HepG2 (cell line): ENCODE measurements around the gene NUDT17. TPM values are rescaled to one million over a fixed set of nuclear protein-coding genes. Genes with fewer than 3 reads are reported as not detected.

Experiments used
- BRCA1 ChIP-seq: sonication (generic); formaldehyde crosslinking; IDR thresholded peaks from 2 replicates; pipeline ENCODE4 v1.4.0; 2020; ENCODE audit warnings: missing genetic modification reagents
- FOSL2 ChIP-seq: sonication (generic); formaldehyde crosslinking; IDR thresholded peaks from 2 replicates; pipeline ENCODE4 v1.4.0; 2020; ENCODE audit warnings: missing genetic modification reagents
- GATAD2A ChIP-seq: IDR thresholded peaks from 2 replicates; pipeline ENCODE4 v1.6.1; 2016
- HNRNPL ChIP-seq: fragments of 200-400 bp; formaldehyde crosslinking; IDR thresholded peaks from 2 replicates; pipeline ENCODE4 v1.6.1; 2017; ENCODE audit warnings: mild to moderate bottlenecking, low read depth, low read length
- ONECUT2 ChIP-seq: sonication (generic); formaldehyde crosslinking; IDR thresholded peaks from 2 replicates; pipeline ENCODE4 v1.4.0; 2020; ENCODE audit warnings: missing genetic modification reagents
- PRPF4 ChIP-seq: fragments of 200-400 bp; formaldehyde crosslinking; IDR thresholded peaks from 2 replicates; pipeline ENCODE4 v1.6.1; 2016; ENCODE audit warnings: low read length, low read depth; ENCODE audit not compliant: poor library complexity, severe bottlenecking
- SOX6 ChIP-seq, 2 experiments: fragments of 450-650 bp in 1 of 2; sonication (generic) in 1 of 2; formaldehyde crosslinking in 1 of 2; IDR thresholded peaks; 2 replicates each; pipeline versions ENCODE4 v1.4.0 to v1.6.1; 2017 to 2020; ENCODE audit warnings: antibody characterized with exemption in 1 of 2, mild to moderate bottlenecking in 1 of 2, missing genetic modification reagents in 1 of 2
- SP4 ChIP-seq: sonication (generic); formaldehyde crosslinking; IDR thresholded peaks from 2 replicates; pipeline ENCODE4 v1.8.1; 2023; ENCODE audit warnings: mild to moderate bottlenecking, missing genetic modification reagents
- TCF12 ChIP-seq, 2 experiments: fragments of 450-650 bp in 1 of 2; sonication (generic) in 1 of 2; formaldehyde crosslinking in 1 of 2; IDR thresholded peaks; 2 replicates each; pipeline versions ENCODE4 v1.6.1 to v1.8.0; 2017 to 2022; ENCODE audit warnings: antibody characterized with exemption in 1 of 2, mild to moderate bottlenecking in 1 of 2, missing genetic modification reagents in 1 of 2, moderate library complexity in 1 of 2
- ZC3H13 ChIP-seq: sonication (generic); formaldehyde crosslinking; IDR thresholded peaks from 2 replicates; pipeline ENCODE4 v1.8.1; 2023; ENCODE audit warnings: mild to moderate bottlenecking, missing genetic modification reagents, moderate library complexity
- ZNF292 ChIP-seq: sonication (generic); formaldehyde crosslinking; IDR thresholded peaks from 2 replicates; pipeline ENCODE4 v1.8.1; 2022; ENCODE audit warnings: mild to moderate bottlenecking, low read depth, missing genetic modification reagents, borderline replicate concordance
- ZNF383 ChIP-seq: sonication (generic); formaldehyde crosslinking; IDR thresholded peaks from 2 replicates; pipeline ENCODE4 v1.4.0; 2020; ENCODE audit warnings: missing genetic modification reagents, mild to moderate bottlenecking, borderline replicate concordance
- ZNF530 ChIP-seq: sonication (generic); formaldehyde crosslinking; IDR thresholded peaks from 2 replicates; pipeline ENCODE4 v1.5.0; 2020; ENCODE audit warnings: low read depth, mild to moderate bottlenecking, missing genetic modification reagents
- ZZZ3 ChIP-seq: sonication (generic); formaldehyde crosslinking; IDR thresholded peaks from 2 replicates; pipeline ENCODE4 v1.4.0; 2020; ENCODE audit warnings: missing genetic modification reagents, mild to moderate bottlenecking, borderline replicate concordance
- polyA plus RNA-seq, 8 experiments: library from polyadenylated mRNA; depleted of rRNA in 3 of 8; stranded (reverse) in 7 of 8; unstranded in 1 of 8; fragments of >200 nt; fragmentation: Illumina TruSeq in 4 of 8; extraction: Trizol in 4 of 8; gene quantifications; 2 replicates each; pipeline versions ENCODE4 v1.2.1 to v1.2.3, GENCODE V29; 2011 to 2016; ENCODE audit warnings: low read depth in 4 of 8, missing spikeins in 1 of 8, mixed read lengths in 1 of 8; ENCODE audit not compliant: insufficient read depth in 1 of 8
- total RNA-seq, 5 experiments: library from RNA; depleted of rRNA; stranded (reverse); fragments of >200 nt; fragmentation: Illumina TruSeq; extraction: Trizol; gene quantifications; 2 replicates each; pipeline ENCODE4 v1.2.3, GENCODE V29; 2016; ENCODE audit warnings: low read depth in 1 of 5
- TF ChIP-seq, protein P1 (sequence below): sonication (generic); formaldehyde crosslinking; IDR thresholded peaks from 2 replicates; pipeline ENCODE4 v1.5.0; 2020; ENCODE audit warnings: mild to moderate bottlenecking, missing genetic modification reagents
- TF ChIP-seq, protein P2 (sequence below): IDR thresholded peaks from 2 replicates; pipeline ENCODE4 v1.4.0; 2020; ENCODE audit warnings: mild to moderate bottlenecking, missing genetic modification reagents
- TF ChIP-seq, protein P3 (sequence below): sonication (generic); formaldehyde crosslinking; IDR thresholded peaks from 2 replicates; pipeline ENCODE4 v1.4.0; 2020; ENCODE audit warnings: missing genetic modification reagents

Gene NUDT17
- total and polyA plus RNA-seq, 2 of the 13 experiments (the other 11 are each of a cell fraction or from before 2014, with no cell fraction given): 2.6 to 5.8 TPM

DNA sequence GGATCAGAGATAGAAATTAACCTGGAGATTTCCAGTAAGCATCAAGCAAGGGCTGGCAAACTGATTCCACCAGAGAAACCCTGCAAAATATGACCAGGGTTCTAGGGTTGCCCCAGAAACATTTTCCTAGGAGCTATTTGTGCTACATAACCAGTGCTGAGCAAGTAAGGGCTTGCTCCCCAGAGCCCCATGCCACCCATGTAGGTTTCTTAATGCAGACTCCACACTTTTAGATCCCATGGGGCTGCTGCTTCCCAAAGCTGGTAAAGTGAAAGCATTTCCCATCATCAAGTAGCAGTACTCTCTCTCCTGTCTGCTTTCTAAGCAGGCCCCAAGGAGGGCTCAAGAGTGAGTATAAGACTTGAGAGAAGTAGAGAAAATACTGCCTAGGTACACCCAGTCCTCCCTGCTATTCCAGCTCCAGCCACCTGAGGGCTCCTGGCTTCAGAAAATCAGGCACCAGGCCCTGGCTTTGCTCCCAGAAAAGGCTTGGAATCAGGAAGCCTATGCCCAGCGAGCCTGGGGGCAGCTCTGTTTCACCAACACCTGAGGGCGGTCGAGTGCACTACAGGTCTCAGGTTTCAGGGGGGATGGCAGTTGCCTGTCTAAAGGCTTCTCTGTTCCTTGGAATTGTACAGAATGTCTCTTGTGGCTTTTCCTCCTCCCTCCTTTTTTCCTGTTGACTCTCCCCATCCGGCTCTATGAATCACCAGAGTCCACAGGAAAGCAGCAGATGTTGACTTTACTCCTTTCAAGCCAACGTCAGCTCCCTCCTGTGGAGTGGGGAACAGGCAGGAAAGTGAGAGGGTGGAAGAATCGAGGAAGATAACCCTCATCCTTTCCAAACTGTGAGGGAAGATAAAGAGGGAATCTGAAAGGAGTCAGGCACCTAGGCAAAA lies 46.4 kb downstream of the NUDT17 start (continued):
- TF ChIP-seq, protein P1, sequence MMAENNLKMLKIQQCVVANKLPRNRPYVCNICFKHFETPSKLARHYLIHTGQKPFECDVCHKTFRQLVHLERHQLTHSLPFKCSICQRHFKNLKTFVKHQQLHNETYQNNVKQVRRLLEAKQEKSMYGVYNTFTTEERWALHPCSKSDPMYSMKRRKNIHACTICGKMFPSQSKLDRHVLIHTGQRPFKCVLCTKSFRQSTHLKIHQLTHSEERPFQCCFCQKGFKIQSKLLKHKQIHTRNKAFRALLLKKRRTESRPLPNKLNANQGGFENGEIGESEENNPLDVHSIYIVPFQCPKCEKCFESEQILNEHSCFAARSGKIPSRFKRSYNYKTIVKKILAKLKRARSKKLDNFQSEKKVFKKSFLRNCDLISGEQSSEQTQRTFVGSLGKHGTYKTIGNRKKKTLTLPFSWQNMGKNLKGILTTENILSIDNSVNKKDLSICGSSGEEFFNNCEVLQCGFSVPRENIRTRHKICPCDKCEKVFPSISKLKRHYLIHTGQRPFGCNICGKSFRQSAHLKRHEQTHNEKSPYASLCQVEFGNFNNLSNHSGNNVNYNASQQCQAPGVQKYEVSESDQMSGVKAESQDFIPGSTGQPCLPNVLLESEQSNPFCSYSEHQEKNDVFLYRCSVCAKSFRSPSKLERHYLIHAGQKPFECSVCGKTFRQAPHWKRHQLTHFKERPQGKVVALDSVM (CRISPR knock-in tag): peak; percentile 43; the same call in 1 of the 2 replicates
- TF ChIP-seq, protein P2, sequence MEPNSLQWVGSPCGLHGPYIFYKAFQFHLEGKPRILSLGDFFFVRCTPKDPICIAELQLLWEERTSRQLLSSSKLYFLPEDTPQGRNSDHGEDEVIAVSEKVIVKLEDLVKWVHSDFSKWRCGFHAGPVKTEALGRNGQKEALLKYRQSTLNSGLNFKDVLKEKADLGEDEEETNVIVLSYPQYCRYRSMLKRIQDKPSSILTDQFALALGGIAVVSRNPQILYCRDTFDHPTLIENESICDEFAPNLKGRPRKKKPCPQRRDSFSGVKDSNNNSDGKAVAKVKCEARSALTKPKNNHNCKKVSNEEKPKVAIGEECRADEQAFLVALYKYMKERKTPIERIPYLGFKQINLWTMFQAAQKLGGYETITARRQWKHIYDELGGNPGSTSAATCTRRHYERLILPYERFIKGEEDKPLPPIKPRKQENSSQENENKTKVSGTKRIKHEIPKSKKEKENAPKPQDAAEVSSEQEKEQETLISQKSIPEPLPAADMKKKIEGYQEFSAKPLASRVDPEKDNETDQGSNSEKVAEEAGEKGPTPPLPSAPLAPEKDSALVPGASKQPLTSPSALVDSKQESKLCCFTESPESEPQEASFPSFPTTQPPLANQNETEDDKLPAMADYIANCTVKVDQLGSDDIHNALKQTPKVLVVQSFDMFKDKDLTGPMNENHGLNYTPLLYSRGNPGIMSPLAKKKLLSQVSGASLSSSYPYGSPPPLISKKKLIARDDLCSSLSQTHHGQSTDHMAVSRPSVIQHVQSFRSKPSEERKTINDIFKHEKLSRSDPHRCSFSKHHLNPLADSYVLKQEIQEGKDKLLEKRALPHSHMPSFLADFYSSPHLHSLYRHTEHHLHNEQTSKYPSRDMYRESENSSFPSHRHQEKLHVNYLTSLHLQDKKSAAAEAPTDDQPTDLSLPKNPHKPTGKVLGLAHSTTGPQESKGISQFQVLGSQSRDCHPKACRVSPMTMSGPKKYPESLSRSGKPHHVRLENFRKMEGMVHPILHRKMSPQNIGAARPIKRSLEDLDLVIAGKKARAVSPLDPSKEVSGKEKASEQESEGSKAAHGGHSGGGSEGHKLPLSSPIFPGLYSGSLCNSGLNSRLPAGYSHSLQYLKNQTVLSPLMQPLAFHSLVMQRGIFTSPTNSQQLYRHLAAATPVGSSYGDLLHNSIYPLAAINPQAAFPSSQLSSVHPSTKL (CRISPR knock-in tag): peak; percentile 91
- TF ChIP-seq ZC3H13 (CRISPR knock-in tag): no peak
- no peak for TF ChIP-seq ONECUT2 (CRISPR knock-in tag)
- no peak for TF ChIP-seq SOX6 (IDR thresholded peaks at IDR 0.05)
- peak; percentile 81 for TF ChIP-seq SOX6 (CRISPR knock-in tag; IDR thresholded peaks at IDR 0.05)
- TF ChIP-seq ZNF530 (CRISPR knock-in tag): no peak
- TF ChIP-seq SP4: peak; percentile 40; the same call in 1 of the 2 replicates
- peak; percentile 97 for TF ChIP-seq FOSL2 (CRISPR knock-in tag)
- TF ChIP-seq ZNF383: no peak
- TF ChIP-seq, protein P3, sequence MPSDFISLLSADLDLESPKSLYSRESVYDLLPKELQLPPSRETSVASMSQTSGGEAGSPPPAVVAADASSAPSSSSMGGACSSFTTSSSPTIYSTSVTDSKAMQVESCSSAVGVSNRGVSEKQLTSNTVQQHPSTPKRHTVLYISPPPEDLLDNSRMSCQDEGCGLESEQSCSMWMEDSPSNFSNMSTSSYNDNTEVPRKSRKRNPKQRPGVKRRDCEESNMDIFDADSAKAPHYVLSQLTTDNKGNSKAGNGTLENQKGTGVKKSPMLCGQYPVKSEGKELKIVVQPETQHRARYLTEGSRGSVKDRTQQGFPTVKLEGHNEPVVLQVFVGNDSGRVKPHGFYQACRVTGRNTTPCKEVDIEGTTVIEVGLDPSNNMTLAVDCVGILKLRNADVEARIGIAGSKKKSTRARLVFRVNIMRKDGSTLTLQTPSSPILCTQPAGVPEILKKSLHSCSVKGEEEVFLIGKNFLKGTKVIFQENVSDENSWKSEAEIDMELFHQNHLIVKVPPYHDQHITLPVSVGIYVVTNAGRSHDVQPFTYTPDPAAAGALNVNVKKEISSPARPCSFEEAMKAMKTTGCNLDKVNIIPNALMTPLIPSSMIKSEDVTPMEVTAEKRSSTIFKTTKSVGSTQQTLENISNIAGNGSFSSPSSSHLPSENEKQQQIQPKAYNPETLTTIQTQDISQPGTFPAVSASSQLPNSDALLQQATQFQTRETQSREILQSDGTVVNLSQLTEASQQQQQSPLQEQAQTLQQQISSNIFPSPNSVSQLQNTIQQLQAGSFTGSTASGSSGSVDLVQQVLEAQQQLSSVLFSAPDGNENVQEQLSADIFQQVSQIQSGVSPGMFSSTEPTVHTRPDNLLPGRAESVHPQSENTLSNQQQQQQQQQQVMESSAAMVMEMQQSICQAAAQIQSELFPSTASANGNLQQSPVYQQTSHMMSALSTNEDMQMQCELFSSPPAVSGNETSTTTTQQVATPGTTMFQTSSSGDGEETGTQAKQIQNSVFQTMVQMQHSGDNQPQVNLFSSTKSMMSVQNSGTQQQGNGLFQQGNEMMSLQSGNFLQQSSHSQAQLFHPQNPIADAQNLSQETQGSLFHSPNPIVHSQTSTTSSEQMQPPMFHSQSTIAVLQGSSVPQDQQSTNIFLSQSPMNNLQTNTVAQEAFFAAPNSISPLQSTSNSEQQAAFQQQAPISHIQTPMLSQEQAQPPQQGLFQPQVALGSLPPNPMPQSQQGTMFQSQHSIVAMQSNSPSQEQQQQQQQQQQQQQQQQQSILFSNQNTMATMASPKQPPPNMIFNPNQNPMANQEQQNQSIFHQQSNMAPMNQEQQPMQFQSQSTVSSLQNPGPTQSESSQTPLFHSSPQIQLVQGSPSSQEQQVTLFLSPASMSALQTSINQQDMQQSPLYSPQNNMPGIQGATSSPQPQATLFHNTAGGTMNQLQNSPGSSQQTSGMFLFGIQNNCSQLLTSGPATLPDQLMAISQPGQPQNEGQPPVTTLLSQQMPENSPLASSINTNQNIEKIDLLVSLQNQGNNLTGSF: no peak
- TF ChIP-seq HNRNPL: no peak
- TF ChIP-seq BRCA1 (CRISPR knock-in tag): no peak
- TF ChIP-seq PRPF4: no peak
- TF ChIP-seq ZNF292: no peak
- TF ChIP-seq ZZZ3 (CRISPR knock-in tag): no peak
- TF ChIP-seq GATAD2A: peak; percentile 95
- no peak for TF ChIP-seq TCF12 (IDR thresholded peaks at IDR 0.05)
- TF ChIP-seq TCF12 (CRISPR knock-in tag; IDR thresholded peaks at IDR 0.05): no peak
